K562 (cell line): ENCODE results near the gene ZNF620. TPM values are rescaled to one million over a fixed set of nuclear protein-coding genes. Genes with fewer than 3 reads are reported as not detected.

Source experiments
- CEBPG ChIP-seq, 3 experiments: fragments of 200-800 bp in 1 of 3; sonication (Bioruptor generic) in 1 of 3; sonication (generic) in 1 of 3; formaldehyde crosslinking in 1 of 3; IDR thresholded peaks in 2 of 3; conservative IDR thresholded peaks in 1 of 3; 2 replicates each; pipeline versions ENCODE4 v1.6.1 to v1.8.0; 2016 to 2022; ENCODE audit warnings: missing compliant biosample characterization in 2 of 3, missing genetic modification characterization in 2 of 3, mild to moderate bottlenecking in 1 of 3, missing genetic modification reagents in 1 of 3
- FOS ChIP-seq: IDR thresholded peaks from 3 replicates; pipeline ENCODE4 v1.6.1; 2011; ENCODE audit not compliant: insufficient read length; ENCODE audit errors: extremely low read depth
- FOSL1 ChIP-seq: fragments of 200-800 bp; sonication (Bioruptor generic); conservative IDR thresholded peaks from 2 replicates; pipeline ENCODE4 v1.6.1; 2016; ENCODE audit warnings: missing genetic modification characterization, missing compliant biosample characterization
- GTF2E2 ChIP-seq: fragments of 200-800 bp; sonication (Bioruptor generic); IDR thresholded peaks from 2 replicates; pipeline ENCODE4 v1.6.1; 2016; ENCODE audit warnings: missing genetic modification characterization, missing compliant biosample characterization
- KLF10 ChIP-seq: fragments of 250-450 bp; sonication (Bioruptor Pico); IDR thresholded peaks from 2 replicates; pipeline ENCODE4 v1.6.1; 2021; ENCODE audit warnings: matching md5 sums
- MAZ ChIP-seq, 2 experiments: fragments of 450-650 bp in 1 of 2; sonication (generic) in 1 of 2; formaldehyde crosslinking; IDR thresholded peaks in 1 of 2; conservative IDR thresholded peaks in 1 of 2; 2 replicates each; pipeline versions ENCODE4 v1.4.0 to v1.5.0; 2020; ENCODE audit warnings: mild to moderate bottlenecking in 1 of 2, missing genetic modification reagents in 1 of 2
- MTA1 ChIP-seq: fragments of 450-650 bp; IDR thresholded peaks from 2 replicates; pipeline ENCODE4 v1.6.1; 2017; ENCODE audit warnings: borderline replicate concordance
- POLR2H ChIP-seq: IDR thresholded peaks from 2 replicates; pipeline ENCODE4 v1.6.1; 2016; ENCODE audit warnings: missing genetic modification characterization, low read depth, mild to moderate bottlenecking, control low read depth, missing compliant biosample characterization, moderate library complexity
- PTTG1 ChIP-seq: fragments of 450-650 bp; IDR thresholded peaks from 2 replicates; pipeline ENCODE4 v1.6.1; 2016; ENCODE audit warnings: low read depth, mild to moderate bottlenecking, missing genetic modification characterization, missing compliant biosample characterization
- SMARCA5 ChIP-seq: fragments of 450-650 bp; IDR thresholded peaks from 2 replicates; pipeline ENCODE4 v1.6.1; 2016
- SP2 ChIP-seq: IDR thresholded peaks from 2 replicates; pipeline ENCODE4 v1.6.1; 2011; ENCODE audit warnings: mild to moderate bottlenecking, low read depth, low read length, moderate library complexity; ENCODE audit not compliant: poor library complexity, severe bottlenecking; ENCODE audit errors: extremely low read depth
- TAF1 ChIP-seq: IDR thresholded peaks from 2 replicates; pipeline ENCODE4 v1.6.1; 2011; ENCODE audit warnings: mild to moderate bottlenecking, low read length, moderate library complexity; ENCODE audit not compliant: insufficient read depth, control insufficient read depth, severe bottlenecking; ENCODE audit errors: extremely low read depth
- TAF7 ChIP-seq: fragments of 450-650 bp; IDR thresholded peaks from 2 replicates; pipeline ENCODE4 v1.6.1; 2016; ENCODE audit warnings: missing genetic modification characterization, missing compliant biosample characterization
- TCF7L2 ChIP-seq: fragments of 150-350 bp; IDR thresholded peaks from 2 replicates; pipeline ENCODE4 v1.6.1; 2016; ENCODE audit warnings: low read depth, mild to moderate bottlenecking, low read length, moderate library complexity
- ZBTB43 ChIP-seq: sonication (generic); formaldehyde crosslinking; IDR thresholded peaks from 2 replicates; pipeline ENCODE4 v1.8.0; 2023; ENCODE audit warnings: mild to moderate bottlenecking, missing genetic modification reagents
- ZNF143 ChIP-seq: sonication (generic); formaldehyde crosslinking; IDR thresholded peaks from 2 replicates; pipeline ENCODE4 v1.9.0; 2022; ENCODE audit warnings: mild to moderate bottlenecking, missing genetic modification reagents
- ZNF263 ChIP-seq: sonication (generic); formaldehyde crosslinking; IDR thresholded peaks from 2 replicates; pipeline ENCODE4 v1.8.0; 2022; ENCODE audit warnings: mild to moderate bottlenecking, missing genetic modification reagents, borderline replicate concordance
- ZNF740 ChIP-seq, 3 experiments: fragments of 200-800 bp in 1 of 3; sonication (Bioruptor generic) in 1 of 3; sonication (generic) in 1 of 3; formaldehyde crosslinking in 1 of 3; IDR thresholded peaks; 2 replicates each; pipeline versions ENCODE4 v1.6.1 to v1.8.0; 2016 to 2022; ENCODE audit warnings: mild to moderate bottlenecking in 2 of 3, missing compliant biosample characterization in 2 of 3, missing genetic modification characterization in 2 of 3, missing genetic modification reagents in 1 of 3
- ZNF76 ChIP-seq: fragments of 250-450 bp; sonication (Bioruptor Pico); IDR thresholded peaks from 2 replicates; pipeline ENCODE4 v1.4.0; 2020; ENCODE audit warnings: mild to moderate bottlenecking, moderate library complexity, borderline replicate concordance
- polyA plus RNA-seq, 8 experiments: library from polyadenylated mRNA; depleted of rRNA in 4 of 8; stranded (reverse) in 5 of 8; unstranded in 3 of 8; fragments of >200 nt; fragmentation: Nextera tagmentation in 2 of 8; fragmentation: Illumina TruSeq in 1 of 8; extraction: Ambion mirVana in 2 of 8; extraction: Trizol in 1 of 8; gene quantifications; 2 replicates each; pipeline versions ENCODE4 v1.2.1 to v1.2.3, GENCODE V29; 2011 to 2014; ENCODE audit warnings: inconsistent platforms in 1 of 8, missing spikeins in 1 of 8
- total RNA-seq, 7 experiments: library from RNA; depleted of rRNA in 6 of 7; stranded (reverse); fragments of >200 nt in 6 of 7; fragmentation: Illumina TruSeq in 2 of 7; extraction: Trizol in 2 of 7; gene quantifications; 2 replicates each; pipeline versions ENCODE4 v1.2.1 to v1.2.3, GENCODE V29; 2011 to 2021; ENCODE audit warnings: low replicate concordance in 1 of 7
- TF ChIP-seq, protein P1 (sequence below): fragments of 250-450 bp; sonication (Bioruptor Pico); IDR thresholded peaks from 2 replicates; pipeline ENCODE4 v1.4.0; 2020; ENCODE audit warnings: mild to moderate bottlenecking, moderate library complexity, borderline replicate concordance

Gene ZNF620
- total and polyA plus RNA-seq, 9 of the 15 experiments (the other 6 are each of a cell fraction or from before 2014, with no cell fraction given) = 1.2 to 5.5 (median 3.3) TPM

DNA sequence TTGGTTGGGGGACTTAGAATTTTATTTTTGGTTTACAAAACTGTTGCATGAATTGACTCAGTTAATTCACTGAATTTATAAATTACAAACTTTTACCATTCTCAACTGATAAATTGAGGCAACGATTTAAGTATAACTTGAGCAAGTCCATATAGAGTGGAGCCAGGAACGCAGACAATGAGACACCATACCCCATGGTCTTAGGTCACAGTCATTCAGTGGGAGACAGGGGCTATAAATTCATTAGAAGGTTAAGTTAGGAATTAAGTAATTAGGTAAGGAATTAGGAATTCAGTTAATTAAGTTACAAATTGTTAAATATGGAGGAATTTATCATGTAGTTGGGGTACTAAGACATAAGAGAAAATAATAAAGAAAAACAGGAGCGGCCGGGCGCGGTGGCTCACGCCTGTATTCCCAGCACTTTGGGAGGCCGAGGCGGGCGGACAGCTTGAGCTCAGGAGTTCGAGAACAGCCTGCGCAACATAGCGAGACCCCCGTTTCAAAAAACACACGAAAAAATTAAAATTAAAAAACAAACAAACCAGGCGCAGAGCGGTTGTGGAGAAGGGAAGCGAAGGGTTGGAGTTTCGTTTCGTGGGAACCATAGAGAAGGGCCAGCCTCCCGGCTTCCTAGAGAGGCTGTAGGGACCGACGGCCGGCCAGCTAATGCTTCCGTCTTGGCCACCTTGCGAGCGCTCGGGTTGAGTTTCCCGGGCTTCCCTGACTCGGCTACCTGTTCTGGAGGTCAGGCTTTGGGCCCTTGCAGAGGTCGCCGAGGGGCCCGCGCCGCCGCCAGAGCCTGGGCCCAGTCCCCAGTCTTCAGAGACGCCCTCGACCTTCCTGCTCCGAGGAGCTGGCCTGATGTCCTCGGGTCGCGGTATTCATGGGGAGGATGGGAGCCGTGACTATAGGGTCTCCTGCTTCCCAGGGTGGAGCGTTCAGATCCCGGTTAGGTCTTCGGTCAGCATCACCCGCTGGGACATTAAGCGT lies 29.1 kb upstream of the ZNF620 start, which contains the start of gene ZNF619 (continued):
- TF ChIP-seq, protein P1, sequence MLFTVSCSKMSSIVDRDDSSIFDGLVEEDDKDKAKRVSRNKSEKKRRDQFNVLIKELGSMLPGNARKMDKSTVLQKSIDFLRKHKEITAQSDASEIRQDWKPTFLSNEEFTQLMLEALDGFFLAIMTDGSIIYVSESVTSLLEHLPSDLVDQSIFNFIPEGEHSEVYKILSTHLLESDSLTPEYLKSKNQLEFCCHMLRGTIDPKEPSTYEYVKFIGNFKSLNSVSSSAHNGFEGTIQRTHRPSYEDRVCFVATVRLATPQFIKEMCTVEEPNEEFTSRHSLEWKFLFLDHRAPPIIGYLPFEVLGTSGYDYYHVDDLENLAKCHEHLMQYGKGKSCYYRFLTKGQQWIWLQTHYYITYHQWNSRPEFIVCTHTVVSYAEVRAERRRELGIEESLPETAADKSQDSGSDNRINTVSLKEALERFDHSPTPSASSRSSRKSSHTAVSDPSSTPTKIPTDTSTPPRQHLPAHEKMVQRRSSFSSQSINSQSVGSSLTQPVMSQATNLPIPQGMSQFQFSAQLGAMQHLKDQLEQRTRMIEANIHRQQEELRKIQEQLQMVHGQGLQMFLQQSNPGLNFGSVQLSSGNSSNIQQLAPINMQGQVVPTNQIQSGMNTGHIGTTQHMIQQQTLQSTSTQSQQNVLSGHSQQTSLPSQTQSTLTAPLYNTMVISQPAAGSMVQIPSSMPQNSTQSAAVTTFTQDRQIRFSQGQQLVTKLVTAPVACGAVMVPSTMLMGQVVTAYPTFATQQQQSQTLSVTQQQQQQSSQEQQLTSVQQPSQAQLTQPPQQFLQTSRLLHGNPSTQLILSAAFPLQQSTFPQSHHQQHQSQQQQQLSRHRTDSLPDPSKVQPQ (CRISPR knock-in tag) = 0 out of 2 replicates have a peak, but pooled peaks have one; percentile 21
- TF ChIP-seq ZNF143 (CRISPR knock-in tag) = no peak
- TF ChIP-seq SMARCA5 = no peak
- no peak for TF ChIP-seq ZNF263 (CRISPR knock-in tag)
- no peak for TF ChIP-seq MTA1
- TF ChIP-seq CEBPG (CRISPR knock-in tag; IDR thresholded peaks at IDR 0.05) = no peak
- TF ChIP-seq CEBPG (tag; conservative IDR thresholded peaks at IDR 0.05 in 1 of 2, IDR thresholded peaks at IDR 0.05 in 1 of 2) = no peak
- no peak for TF ChIP-seq ZBTB43
- peak; percentile 99 for TF ChIP-seq GTF2E2 (tag)
- peak; percentile 93 for TF ChIP-seq SP2
- no peak for TF ChIP-seq PTTG1 (tag)
- TF ChIP-seq ZNF76 = no peak
- peak; percentile 72 for TF ChIP-seq TAF7 (tag)
- 0 out of 2 replicates have a peak, but pooled peaks have one; percentile 27 for TF ChIP-seq FOSL1
- TF ChIP-seq MAZ (CRISPR knock-in tag; conservative IDR thresholded peaks at IDR 0.05 in 1 of 2, IDR thresholded peaks at IDR 0.05 in 1 of 2) = peak in 1 of 2 experiments; percentile 54; a peak in 1 of 4 replicates
- TF ChIP-seq POLR2H (tag) = peak; percentile 74
- TF ChIP-seq ZNF740 (CRISPR knock-in tag; IDR thresholded peaks at IDR 0.05) = no peak
- TF ChIP-seq ZNF740 (tag; IDR thresholded peaks at IDR 0.05) = no peak
- TF ChIP-seq FOS = no peak
- no peak for TF ChIP-seq TCF7L2
- TF ChIP-seq TAF1 = peak; percentile 93
- no peak for TF ChIP-seq KLF10
